Measurements from ENCODE around the gene MAPK14. TPM values are rescaled to one million over a fixed set of nuclear protein-coding genes. Genes with fewer than 3 reads are reported as not detected.

Gene MAPK14
- total and polyA plus RNA-seq, 2 donors (not counting 3 experiments of a cell fraction or from before 2014, with no cell fraction given): 33.3 to 54.1 TPM

- ChIA-PET CTCF (interaction anchor here (1.8 kb wide), 1 partner anchor 213 kb away, joined by 5 read pairs; no protein-coding TSS in a partner anchor), POLR2A (interaction anchor here (1.3 kb wide), 1 partner anchor 67 kb away, joined by 4 read pairs; no protein-coding TSS in a partner anchor)
- H3K27me3 ChIP-seq (ENCODE audit: control insufficient read depth in 2 of 2, insufficient read depth in 2 of 2, low read length in 2 of 2): no peaks in the 10 kb centered on the region
- no peaks in the 10 kb centered on the region for H3K9me1 ChIP-seq (replicated peaks; ENCODE audit: control insufficient read depth, extremely low read depth, insufficient read depth, low read length)
- H3K4me1 ChIP-seq (ENCODE audit: control insufficient read depth, extremely low read depth, insufficient read depth, low read length): peaks cover 49% of the 10 kb centered on the region
- TF ChIP-seq CTCF (IDR thresholded peaks at IDR 0.05; ENCODE audit: extremely low read depth in 1 of 2, insufficient read depth in 1 of 2, low read depth in 1 of 2, low read length in 2 of 2): no peak
- TF ChIP-seq EZH2 (IDR thresholded peaks at IDR 0.05; ENCODE audit: borderline replicate concordance, low read depth, low read length, severe bottlenecking): no peak
- no peak for TF ChIP-seq POLR2AphosphoS5 (IDR thresholded peaks at IDR 0.05; ENCODE audit: insufficient read depth, low read depth, low read length)
- TF ChIP-seq MAX (IDR thresholded peaks at IDR 0.05; ENCODE audit: insufficient read depth, insufficient read length): no peak
- no peak for TF ChIP-seq MYC (IDR thresholded peaks at IDR 0.05; ENCODE audit: low read depth, low read length)
- no peak for TF ChIP-seq GATA2 (IDR thresholded peaks at IDR 0.05; ENCODE audit: insufficient read depth, insufficient read length, low read depth, low read length)
- TF ChIP-seq JUN (IDR thresholded peaks at IDR 0.05; ENCODE audit: borderline replicate concordance, insufficient read depth, insufficient read length, low read depth): no peak
- no peak for TF ChIP-seq FOS (IDR thresholded peaks at IDR 0.05; ENCODE audit: borderline replicate concordance, insufficient read depth, low read length)
- TF ChIP-seq POLR2A (IDR thresholded peaks at IDR 0.05; ENCODE audit: low read depth, low read length): no peak
- dilution Hi-C loops (cut with MboI; ENCODE audit: extremely low pct_ligation_motif_present, low sequenced_read_pairs) (no loop called here), intact Hi-C loops (cut with micrococcal nuclease) (no loop called here)
- H3K27ac ChIP-seq (ENCODE audit: insufficient read depth, low read depth, low read length): peak overlapping the region; percentile 82
- H3K79me2 ChIP-seq (ENCODE audit: control insufficient read depth, insufficient read depth, low read length): no peaks in the 10 kb centered on the region
- H3K9me3 ChIP-seq (replicated peaks; ENCODE audit: control insufficient read depth, insufficient read depth, low read length): no peaks in the 10 kb centered on the region
- BruUV-seq (replicated peaks): no TSS peak
- no peak for DNase-seq (ENCODE audit: low read depth, low spot score)
- no peaks in the 10 kb centered on the region for H3K36me3 ChIP-seq (ENCODE audit: control insufficient read depth in 2 of 2, extremely low read depth in 1 of 2, insufficient read depth in 2 of 2, low read length in 2 of 2)
- H3K4me2 ChIP-seq (ENCODE audit: insufficient read depth, low read length): peak overlapping the region; percentile 1
- H3K9ac ChIP-seq (replicated peaks; ENCODE audit: extremely low read depth, insufficient read depth, low read length): no peak overlapping the region
- no peak overlapping the region for H2AFZ ChIP-seq (ENCODE audit: low read depth, low read length)
- FAIRE-seq: no peak
- no peaks in the 10 kb centered on the region for H4K20me1 ChIP-seq (replicated peaks; ENCODE audit: control insufficient read depth, extremely low read depth, insufficient read depth, low read length)
- no peak overlapping the region for H3K4me3 ChIP-seq (replicated peaks in 1 of 3; ENCODE audit: insufficient read depth in 1 of 3, low read depth in 1 of 3, low read length in 3 of 3)
Measured at GRCh38 chr6:36128073-36128472, 100.5 kb downstream of the MAPK14 start.
